ENCODE data around the gene RITA1. TPM values are rescaled to one million over a fixed set of nuclear protein-coding genes. Genes with fewer than 3 reads are reported as not detected.

The RITA1 gene
- total RNA-seq, 1 donor from 2014 or later = 18.2 TPM

DNA sequence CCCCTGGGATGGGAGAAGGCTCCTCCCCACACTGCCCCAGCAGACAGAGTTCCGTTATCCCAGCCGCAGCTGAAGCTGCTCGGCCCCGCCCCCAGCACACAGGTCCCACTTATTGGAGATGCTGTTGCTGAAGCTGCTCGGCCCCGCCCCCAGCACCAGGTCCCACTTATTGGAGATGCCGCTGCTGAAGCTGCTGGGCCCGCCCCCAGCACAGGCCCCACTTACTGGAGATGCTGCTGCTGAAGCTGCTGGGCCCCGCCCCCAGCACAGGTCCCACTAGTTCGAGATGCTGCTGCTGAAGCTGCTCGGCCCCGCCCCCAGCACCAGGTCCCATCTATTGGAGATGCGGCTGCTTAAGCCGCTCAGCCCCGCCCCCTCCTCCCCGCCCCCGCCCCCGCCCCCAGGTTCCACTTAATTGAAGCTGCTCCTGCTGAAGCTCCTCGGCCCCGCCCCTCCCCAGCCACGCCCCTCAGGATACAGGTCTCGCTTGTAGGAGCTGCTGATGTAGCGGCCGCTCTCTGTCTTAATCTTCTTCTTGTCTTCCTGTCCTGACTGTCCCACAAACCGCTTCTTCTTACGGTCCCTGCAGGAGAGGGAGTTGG is 24.0 kb upstream of the RITA1 start:
- Mint-ChIP-seq H3K4me1 (no peaks in the 10 kb centered on the region), H3K4me3 (no peak overlapping the region), H3K36me3 (ENCODE audit: low read depth) (peaks cover 95% of the 10 kb centered on the region), H3K27ac (peak overlapping the region; percentile 35), H3K9me3 (no peaks in the 10 kb centered on the region), H3K27me3 (no peaks in the 10 kb centered on the region)
- ChIA-PET POLR2A (interaction anchor here (0.7 to 0.8 kb wide), 2 partner anchors 32 to 55 kb away, joined by 5 to 7 read pairs; no protein-coding TSS in a partner anchor), CTCF (interaction anchor here (1.5 kb wide), 1 partner anchor 11 kb away, joined by 4 read pairs; no protein-coding TSS in a partner anchor)
- ATAC-seq (ENCODE audit: low read depth) = peak; percentile 84
- TF ChIP-seq, protein P1, sequence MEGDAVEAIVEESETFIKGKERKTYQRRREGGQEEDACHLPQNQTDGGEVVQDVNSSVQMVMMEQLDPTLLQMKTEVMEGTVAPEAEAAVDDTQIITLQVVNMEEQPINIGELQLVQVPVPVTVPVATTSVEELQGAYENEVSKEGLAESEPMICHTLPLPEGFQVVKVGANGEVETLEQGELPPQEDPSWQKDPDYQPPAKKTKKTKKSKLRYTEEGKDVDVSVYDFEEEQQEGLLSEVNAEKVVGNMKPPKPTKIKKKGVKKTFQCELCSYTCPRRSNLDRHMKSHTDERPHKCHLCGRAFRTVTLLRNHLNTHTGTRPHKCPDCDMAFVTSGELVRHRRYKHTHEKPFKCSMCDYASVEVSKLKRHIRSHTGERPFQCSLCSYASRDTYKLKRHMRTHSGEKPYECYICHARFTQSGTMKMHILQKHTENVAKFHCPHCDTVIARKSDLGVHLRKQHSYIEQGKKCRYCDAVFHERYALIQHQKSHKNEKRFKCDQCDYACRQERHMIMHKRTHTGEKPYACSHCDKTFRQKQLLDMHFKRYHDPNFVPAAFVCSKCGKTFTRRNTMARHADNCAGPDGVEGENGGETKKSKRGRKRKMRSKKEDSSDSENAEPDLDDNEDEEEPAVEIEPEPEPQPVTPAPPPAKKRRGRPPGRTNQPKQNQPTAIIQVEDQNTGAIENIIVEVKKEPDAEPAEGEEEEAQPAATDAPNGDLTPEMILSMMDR (IDR thresholded peaks at IDR 0.05) = no peak
- intact Hi-C loops (cut with micrococcal nuclease) = no loop called here
- DNase-seq = no peak

DNA sequence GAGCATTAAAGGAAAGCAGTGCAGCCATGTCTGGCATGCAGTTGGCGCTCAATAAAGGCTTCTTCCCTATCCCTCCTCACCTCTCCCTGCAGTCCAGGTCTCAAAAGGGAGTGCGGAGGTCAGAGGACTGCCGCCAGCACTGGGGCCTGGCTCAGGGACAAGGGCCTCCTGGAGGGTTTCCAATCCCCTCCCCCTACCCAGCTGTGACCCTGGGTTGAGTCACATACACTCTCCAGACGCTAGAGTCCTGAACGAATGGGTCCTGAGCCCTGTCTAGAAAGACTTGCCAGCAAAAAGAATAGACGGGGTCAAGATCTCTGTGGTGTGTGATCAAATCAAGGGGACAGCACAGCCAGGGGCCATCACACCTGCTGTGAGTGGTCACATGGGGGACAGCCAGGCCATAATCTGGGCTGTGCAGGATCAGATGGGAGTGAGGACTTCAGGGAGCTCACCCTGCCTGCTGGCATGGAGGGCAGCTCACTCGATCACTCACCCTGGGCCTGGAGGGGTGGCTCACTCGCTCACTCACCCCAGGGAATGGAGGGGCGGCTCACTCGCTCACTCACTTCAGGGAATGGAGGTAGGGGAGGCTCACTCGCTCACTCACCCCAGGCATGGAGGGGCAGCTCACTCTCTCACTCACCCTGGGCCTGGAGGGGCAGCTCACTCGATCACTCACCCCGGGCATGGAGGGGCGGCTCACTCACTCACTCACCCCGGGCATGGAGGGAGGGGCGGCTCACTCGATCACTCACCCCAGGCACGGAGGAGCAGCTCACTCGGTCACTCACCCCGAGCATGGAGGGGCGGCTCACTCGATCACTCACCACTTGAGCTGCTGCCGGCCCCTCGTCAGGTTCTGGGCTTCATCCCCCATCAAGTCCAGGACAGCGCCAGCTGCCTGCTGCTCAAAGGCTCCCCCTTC is 23.2 kb upstream of the RITA1 start:
- peaks cover 94% of the 10 kb centered on the region for H3K36me3 Mint-ChIP-seq (ENCODE audit: low read depth)
- intact Hi-C loops (cut with micrococcal nuclease) = no loop called here
- ChIA-PET CTCF (interaction anchor here (1.5 kb wide), 1 partner anchor 114 kb away, joined by 3 read pairs; no protein-coding TSS in a partner anchor), POLR2A (interaction anchor here (0.7 to 1.4 kb wide), 3 partner anchors 9 to 56 kb away, joined by 3 to 7 read pairs (median 5); no protein-coding TSS in a partner anchor)
- TF ChIP-seq, protein P1 (IDR thresholded peaks at IDR 0.05) = no peak
- no peaks in the 10 kb centered on the region for H3K27me3 Mint-ChIP-seq
- ATAC-seq (ENCODE audit: low read depth) (no peak), DNase-seq (no peak)
- peak overlapping the region; percentile 35 for H3K27ac Mint-ChIP-seq
- no peaks in the 10 kb centered on the region for H3K4me1 Mint-ChIP-seq
- H3K9me3 Mint-ChIP-seq = no peaks in the 10 kb centered on the region
- no peak overlapping the region for H3K4me3 Mint-ChIP-seq

DNA sequence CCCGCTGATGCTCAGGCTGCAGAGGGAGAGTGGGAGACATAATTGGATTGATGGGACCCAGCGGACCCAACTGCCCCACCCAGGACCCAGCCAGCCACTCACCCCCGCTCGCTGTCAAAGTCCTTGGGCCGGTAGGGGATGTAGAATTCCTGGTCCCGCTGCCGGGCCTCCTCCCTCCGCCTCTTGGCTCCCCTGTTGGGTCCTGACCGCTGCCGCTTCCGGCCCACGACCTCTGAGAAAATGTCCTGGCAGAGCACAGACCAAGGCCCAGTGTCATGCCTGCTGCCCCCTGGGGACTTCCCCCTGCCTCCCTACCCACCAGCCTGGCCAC is 22.5 kb upstream of the RITA1 start:
- DNase-seq = no peak
- Mint-ChIP-seq H3K9me3 (no peaks in the 10 kb centered on the region), H3K4me1 (no peaks in the 10 kb centered on the region), H3K4me3 (no peak overlapping the region), H3K36me3 (ENCODE audit: low read depth) (peaks cover 94% of the 10 kb centered on the region), H3K27me3 (no peaks in the 10 kb centered on the region), H3K27ac (no peak overlapping the region)
- TF ChIP-seq, protein P1 (IDR thresholded peaks at IDR 0.05) = no peak
- ChIA-PET CTCF (interaction anchor here (1.5 kb wide), 1 partner anchor 115 kb away, joined by 3 read pairs; no protein-coding TSS in a partner anchor), POLR2A (interaction anchor here (1.4 kb wide), 1 partner anchor 10 kb away, joined by 3 read pairs; no protein-coding TSS in a partner anchor)
- intact Hi-C loops (cut with micrococcal nuclease) = no loop called here
- ATAC-seq (ENCODE audit: low read depth) = no peak

DNA sequence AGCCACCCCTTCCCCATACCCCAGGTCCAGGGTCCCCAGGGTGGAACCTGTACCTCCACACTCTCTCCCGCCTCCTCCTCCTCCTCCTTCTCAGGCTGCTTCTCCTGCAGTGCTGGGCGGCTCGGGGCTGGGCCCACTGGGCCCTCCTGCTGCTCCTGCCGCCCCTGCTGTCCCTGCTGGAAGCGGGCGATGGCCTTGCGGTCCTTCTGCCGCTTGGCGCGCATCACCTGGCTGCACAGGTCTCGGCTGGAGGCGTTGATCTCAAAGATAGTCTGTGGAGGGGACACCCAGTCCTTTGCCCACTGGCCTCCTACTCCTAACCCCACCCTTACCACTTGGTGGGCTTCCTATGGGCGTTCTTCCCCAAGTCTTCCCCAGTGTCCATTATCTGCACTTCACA is 21.5 kb upstream of the RITA1 start:
- intact Hi-C loops (cut with micrococcal nuclease) = no loop called here
- Mint-ChIP-seq H3K27me3 (no peaks in the 10 kb centered on the region), H3K36me3 (ENCODE audit: low read depth) (peaks cover 93% of the 10 kb centered on the region), H3K4me3 (no peak overlapping the region), H3K27ac (no peak overlapping the region), H3K9me3 (no peaks in the 10 kb centered on the region), H3K4me1 (no peaks in the 10 kb centered on the region)
- ChIA-PET CTCF (interaction anchor here (1.5 kb wide), 1 partner anchor 10 kb away, joined by 6 read pairs; no protein-coding TSS in a partner anchor), POLR2A (no interaction called here)
- ATAC-seq (ENCODE audit: low read depth) = no peak
- TF ChIP-seq, protein P1 (IDR thresholded peaks at IDR 0.05) = no peak
- no peak for DNase-seq

Measured in activated B cell treated with CpG ODN at 0.5 μM for 24 hours (primary cell).